HG02678 (cell line): Measurements from ENCODE around the gene MYCL.
"Not testable (repeated sequence)": the region's sequence is repeated elsewhere in the genome, so short reads cannot be mapped to it uniquely, and the experiment has no call there.

ENCODE experiments used
- ATAC-seq: cut with Tn5 transposase; IDR thresholded peaks from one replicate; pipeline ENCODE4 v1.9.1; 2021; ENCODE audit warnings: mild to moderate bottlenecking, moderate library complexity; ENCODE audit not compliant: unreplicated experiment

MYCL gene

GRCh38 chr1:39892601-39893595 lies 8.8 kb downstream of the MYCL start:
- no peak for ATAC-seq

- no peak for ATAC-seq
Observed at GRCh38 chr1:39890880-39891279, 10.8 kb downstream of the MYCL start.

- ATAC-seq: no peak
Observed at GRCh38 chr1:39890273-39890672, 11.4 kb downstream of the MYCL start.

- ATAC-seq: no peak
Observed at GRCh38 chr1:39886757-39887231, 14.9 kb downstream of the MYCL start.

- ATAC-seq: no peak
Observed at GRCh38 chr1:39885516-39885915, 16.2 kb downstream of the MYCL start.

GRCh38 chr1:39882152-39882551 lies 19.6 kb downstream of the MYCL start:
- no peak for ATAC-seq

GRCh38 chr1:39877980-39878956 lies 23.4 kb downstream of the MYCL start:
- no peak for ATAC-seq

- ATAC-seq: no peak
Observed at GRCh38 chr1:39877231-39877778, 24.4 kb downstream of the MYCL start.

- ATAC-seq: no peak
Observed at GRCh38 chr1:39876144-39876543, 25.6 kb downstream of the MYCL start.

- ATAC-seq: no peak
Observed at GRCh38 chr1:39872698-39873097, 29.0 kb downstream of the MYCL start.

- ATAC-seq: no peak
Observed at GRCh38 chr1:39871796-39872195, 29.9 kb downstream of the MYCL start.

- ATAC-seq: not testable (repeated sequence)
Observed at GRCh38 chr1:39871043-39871442, 30.7 kb downstream of the MYCL start.

GRCh38 chr1:39869538-39870112 lies 32.1 kb downstream of the MYCL start:
- ATAC-seq: not testable (repeated sequence)

GRCh38 chr1:39866767-39867166 lies 35.0 kb downstream of the MYCL start:
- ATAC-seq: no peak

GRCh38 chr1:39865762-39866161 lies 36.0 kb downstream of the MYCL start:
- no peak for ATAC-seq

- ATAC-seq: no peak
Observed at GRCh38 chr1:39863177-39863576, 38.5 kb downstream of the MYCL start.

GRCh38 chr1:39861003-39861402 lies 40.7 kb downstream of the MYCL start:
- no peak for ATAC-seq

GRCh38 chr1:39859859-39860812 lies 41.6 kb downstream of the MYCL start:
- ATAC-seq: no peak

- no peak for ATAC-seq
Observed at GRCh38 chr1:39858315-39858714, 43.4 kb downstream of the MYCL start.
